Suppressor macrophage treated with lipopolysaccharide for 4 hours (primary cell): ENCODE results near the gene SLC4A3.

Source experiments
- DNase-seq: peaks from one replicate; pipeline ENCODE4 v3.0.0-alpha.2; 2020

Gene SLC4A3

GRCh38 chr2:219614076-219614860 lies 13.2 kb upstream of the SLC4A3 start:
- DNase-seq, result no peak

- no peak for DNase-seq
Measured at GRCh38 chr2:219615036-219615435, 12.4 kb upstream of the SLC4A3 start.

- DNase-seq, result no peak
Measured at GRCh38 chr2:219615894-219616293, 11.5 kb upstream of the SLC4A3 start.

- DNase-seq, result no peak
Measured at GRCh38 chr2:219616550-219616949, 10.9 kb upstream of the SLC4A3 start.

GRCh38 chr2:219618733-219619122 lies 8.7 kb upstream of the SLC4A3 start:
- DNase-seq, result no peak

GRCh38 chr2:219619235-219619634 lies 8.2 kb upstream of the SLC4A3 start:
- no peak for DNase-seq

- no peak for DNase-seq
Measured at GRCh38 chr2:219620546-219620945, 6.9 kb upstream of the SLC4A3 start.

- no peak for DNase-seq
Measured at GRCh38 chr2:219621935-219622334, 5.5 kb upstream of the SLC4A3 start.

- DNase-seq, result no peak
Measured at GRCh38 chr2:219622472-219622871, 5.0 kb upstream of the SLC4A3 start.

GRCh38 chr2:219624565-219624964 lies 2.9 kb upstream of the SLC4A3 start:
- no peak for DNase-seq

GRCh38 chr2:219625179-219625578 lies 2.3 kb upstream of the SLC4A3 start:
- DNase-seq, result no peak

GRCh38 chr2:219626540-219626939 lies 890 bp upstream of the SLC4A3 start:
- no peak for DNase-seq

- no peak for DNase-seq
Measured at GRCh38 chr2:219628235-219628985, 980 bp downstream of the SLC4A3 start.

GRCh38 chr2:219628986-219629901 lies 1.8 kb downstream of the SLC4A3 start:
- no peak for DNase-seq

GRCh38 chr2:219629976-219630695 lies 2.7 kb downstream of the SLC4A3 start:
- DNase-seq, result no peak

- no peak for DNase-seq
Measured at GRCh38 chr2:219630770-219631405, 3.5 kb downstream of the SLC4A3 start.

GRCh38 chr2:219631406-219631891 lies 4.0 kb downstream of the SLC4A3 start:
- no peak for DNase-seq

GRCh38 chr2:219631904-219632759 lies 4.7 kb downstream of the SLC4A3 start:
- no peak for DNase-seq

GRCh38 chr2:219632760-219633105 lies 5.3 kb downstream of the SLC4A3 start:
- DNase-seq, result no peak

- DNase-seq, result no peak
Measured at GRCh38 chr2:219633276-219634065, 6.0 kb downstream of the SLC4A3 start.
